Psoas muscle (tissue), 8 donors: ENCODE data around the gene PNN. TPM values are rescaled to one million over a fixed set of nuclear protein-coding genes. Genes with fewer than 3 reads are reported as not detected.
A peak's percentile ranks its signal among the peaks of the same experiment; 100 is the strongest.
"Not testable (repeated sequence)": the region's sequence is repeated elsewhere in the genome, so short reads cannot be mapped to it uniquely, and the experiment has no call there.

ENCODE experiments used
- ATAC-seq, 4 donors: fragments of 200-7000 bp; cut with Tn5 transposase; one replicate each; pipeline ENCODE4 v1.9.1; 2020; ENCODE audit warnings: moderate library complexity in 3 of 4, mild to moderate bottlenecking in 2 of 4
- DNase-seq, 2 donors: peaks; one replicate each; pipeline ENCODE4 v3.0.0-alpha.2; 2020
- H3K27ac ChIP-seq: fragments of 200-600 bp; one replicate; pipeline ENCODE4 v1.8.0; 2022
- H3K27me3 ChIP-seq, 3 donors: fragments of 200-600 bp in 1 of 3; one replicate each; pipeline versions ENCODE4 v1.6.1 to v1.8.0; 2013 to 2022; ENCODE audit warnings: low read length in 2 of 3, mild to moderate bottlenecking in 2 of 3, moderate library complexity in 1 of 3; ENCODE audit not compliant: insufficient read depth in 3 of 3
- H3K36me3 ChIP-seq, 2 donors: fragments of 200-600 bp in 1 of 2; one replicate each; pipeline versions ENCODE4 v1.6.1 to v1.8.0; 2013 to 2022; ENCODE audit warnings: low read depth in 1 of 2, mild to moderate bottlenecking in 1 of 2, moderate library complexity in 1 of 2; ENCODE audit not compliant: insufficient read depth in 1 of 2
- H3K4me1 ChIP-seq: fragments of 200-600 bp; one replicate; pipeline ENCODE4 v1.8.0; 2022
- H3K4me3 ChIP-seq: fragments of 200-600 bp; one replicate; pipeline ENCODE4 v1.8.0; 2022; ENCODE audit warnings: mild to moderate bottlenecking
- H3K9me3 ChIP-seq: fragments of 200-600 bp; one replicate; pipeline ENCODE4 v1.8.0; 2022
- CTCF ChIP-seq: fragments of 200-600 bp; IDR thresholded peaks from one replicate; pipeline ENCODE4 v1.8.0; 2022; ENCODE audit warnings: antibody characterized with exemption
- WGBS, 3 donors: extraction: QIAGEN DNeasy Blood & Tissue Kit; methylation state at CpG; one replicate each; pipeline versions ENCODE4 v1.1.6 to v1.1.7; 2013; 5-methylcytosine and 5-hydroxymethylcytosine counted together
- intact Hi-C, 2 donors: fragments of 100-400 bp; cut with DNase I; formaldehyde crosslinking; loops; one replicate each; pipeline versions ENCODE4 v1.11.0 to v1.14.2; 2022
- polyA plus RNA-seq, 3 donors: library from polyadenylated mRNA; stranded (reverse); fragments of 200-250 nt; gene quantifications; one replicate each; pipeline ENCODE4 v1.2.3, GENCODE V29; 2013
- total RNA-seq, 4 donors: library from RNA; stranded (reverse); fragmentation: NEBNext Ultra II Directional in 2 of 4; extraction: Animal tissue kit (Norgen Biotek cat#: 25700) in 2 of 4; gene quantifications; one replicate each; pipeline versions ENCODE4 v1.2.1 to v1.2.4, GENCODE V29; 2021 to 2023
- donor health status: healthy with polysubstance abuse.
- donor health status: DM: no; HTN: no; CAD: no; lungs with moderate emphysema.
- donor health status: Bipolar disorder and iron deficiency.
- donor health status: healthy.
- donor health status: DM: yes; HTN: yes; CAD: no.
- donor health status: DM: no; HTN: no; CAD: no.
- donor health status: DM: no; HTN: no; CAD: no.
- donor health status: DM: yes; HTN: yes; CAD: no.

The PNN gene
- total and polyA plus RNA-seq, 7 donors, result 17.0 to 33.1 (median 27.6) TPM

- WGBS, 3 donors, result 97 to 99% (median 97%) methylated on average over 4 of the region's 4 CpGs
- Histone ChIP-seq H3K4me1 (no peaks in the 10 kb centered on the region), H3K9me3 (no peaks in the 10 kb centered on the region), H3K27ac (no peak overlapping the region), H3K4me3 (no peak overlapping the region), H3K36me3 (peaks cover 15 to 64% of the 10 kb centered on the region in 2 donors), H3K27me3 (no peaks in the 10 kb centered on the region)
- intact Hi-C loops, result no loop called here
- TF ChIP-seq CTCF, result no peak
- ATAC-seq, result peak in 1 of 4 donors; percentile 11
- no peak for DNase-seq
Measured at GRCh38 chr14:39184628-39185255, 9.7 kb downstream of the PNN start.

- intact Hi-C loops, result no loop called here
- peaks cover 14 to 57% of the 10 kb centered on the region in 2 donors for H3K36me3 ChIP-seq
- H3K4me3 ChIP-seq, result no peak overlapping the region
- no peaks in the 10 kb centered on the region for H3K27me3 ChIP-seq
- 90 to 96% (median 92%) methylated on average over 5 of the region's 5 CpGs for WGBS, 3 donors
- H3K27ac ChIP-seq, result no peak overlapping the region
- TF ChIP-seq CTCF, result no peak
- no peaks in the 10 kb centered on the region for H3K4me1 ChIP-seq
- DNase-seq (no peak), ATAC-seq (no peak)
- no peaks in the 10 kb centered on the region for H3K9me3 ChIP-seq
Measured at GRCh38 chr14:39185256-39186049, 10.4 kb downstream of the PNN start.

GRCh38 chr14:39186941-39187525, 12.0 kb downstream of the PNN start:
- no peak for TF ChIP-seq CTCF
- DNase-seq (no peak), ATAC-seq (no peak)
- no peak overlapping the region for H3K4me3 ChIP-seq
- H3K9me3 ChIP-seq, result no peaks in the 10 kb centered on the region
- no peaks in the 10 kb centered on the region for H3K27me3 ChIP-seq
- H3K36me3 ChIP-seq, result peaks cover 3 to 41% of the 10 kb centered on the region in 2 donors
- 82 to 86% (median 83%) methylated on average over 4 of the region's 4 CpGs for WGBS, 3 donors
- intact Hi-C loops, result no loop called here
- no peaks in the 10 kb centered on the region for H3K4me1 ChIP-seq
- no peak overlapping the region for H3K27ac ChIP-seq

- no peak for ATAC-seq
- Histone ChIP-seq H3K9me3 (no peaks in the 10 kb centered on the region), H3K36me3 (no peaks in the 10 kb centered on the region), H3K27ac (no peak overlapping the region), H3K4me1 (no peaks in the 10 kb centered on the region), H3K27me3 (no peaks in the 10 kb centered on the region), H3K4me3 (no peak overlapping the region)
- 70 to 81% (median 78%) methylated on average over 5 of the region's 5 CpGs for WGBS, 3 donors
- TF ChIP-seq CTCF, result no peak
- DNase-seq, result no peak
- intact Hi-C loops, result no loop called here
Measured at GRCh38 chr14:39203659-39204606, 28.9 kb downstream of the PNN start.

GRCh38 chr14:39207430-39207829, 32.4 kb downstream of the PNN start:
- H3K27ac ChIP-seq, H3K4me1 ChIP-seq, ATAC-seq, H3K36me3 ChIP-seq, intact Hi-C loops, H3K4me3 ChIP-seq, H3K9me3 ChIP-seq, H3K27me3 ChIP-seq, DNase-seq: not testable (repeated sequence)
- 80 to 87% (median 84%) methylated on average over 2 of the region's 2 CpGs for WGBS, 3 donors
